GM23338 (cell line): ENCODE data around the gene CRYBG3. TPM values are rescaled to one million over a fixed set of nuclear protein-coding genes. Genes with fewer than 3 reads are reported as not detected.
A peak's percentile ranks its signal among the peaks of the same experiment; 100 is the strongest.

Source experiments
- ATAC-seq: fragments of 200-7000 bp; cut with Tn5 transposase; 3 replicates; pipeline ENCODE4 v1.9.1; 2020
- DNase-seq: peaks from one replicate; pipeline ENCODE4 v3.0.0-alpha.2; 2015; ENCODE audit warnings: low spot score
- H2AFZ ChIP-seq: fragments of 200-600 bp; sonication (generic); 2 replicates; pipeline ENCODE4 v1.8.0; 2016; ENCODE audit warnings: antibody characterized with exemption, mild to moderate bottlenecking, moderate library complexity
- H3F3A ChIP-seq: fragments of 200-600 bp; sonication (generic); replicated peaks from 2 replicates; pipeline ENCODE4 v1.8.0; 2017; ENCODE audit warnings: antibody characterized with exemption, mixed run types, low read depth
- H3K27ac ChIP-seq: fragments of 200-600 bp; sonication (generic); 2 replicates; pipeline ENCODE4 v1.6.1; 2016; ENCODE audit warnings: low read depth
- H3K27me3 ChIP-seq: fragments of 200-600 bp; sonication (generic); 2 replicates; pipeline ENCODE4 v1.8.0; 2016; ENCODE audit warnings: mild to moderate bottlenecking, mixed run types, moderate library complexity; ENCODE audit not compliant: insufficient read depth
- H3K36me3 ChIP-seq: fragments of 200-600 bp; sonication (generic); 2 replicates; pipeline ENCODE4 v1.8.0; 2016; ENCODE audit warnings: mild to moderate bottlenecking; ENCODE audit not compliant: insufficient read depth
- H3K4me1 ChIP-seq: fragments of 200-600 bp; sonication (generic); 2 replicates; pipeline ENCODE4 v1.8.0; 2016; ENCODE audit warnings: mild to moderate bottlenecking, moderate library complexity; ENCODE audit not compliant: insufficient read depth
- H3K4me2 ChIP-seq: fragments of 200-600 bp; sonication (generic); 2 replicates; pipeline ENCODE4 v1.7.1; 2017; ENCODE audit warnings: mixed run types
- H3K4me3 ChIP-seq: fragments of 200-600 bp; sonication (generic); 2 replicates; pipeline ENCODE4 v1.6.1; 2016; ENCODE audit warnings: mixed run types
- H3K79me2 ChIP-seq: fragments of 200-600 bp; sonication (generic); replicated peaks from 2 replicates; pipeline ENCODE4 v1.8.0; 2017; ENCODE audit warnings: mild to moderate bottlenecking; ENCODE audit not compliant: insufficient read depth
- H3K9me2 ChIP-seq: fragments of 200-600 bp; sonication (generic); 2 replicates; pipeline ENCODE4 v1.8.0; 2017; ENCODE audit not compliant: insufficient read depth
- H4K20me1 ChIP-seq: fragments of 200-600 bp; sonication (generic); replicated peaks from 2 replicates; pipeline ENCODE4 v1.8.0; 2017; ENCODE audit warnings: mild to moderate bottlenecking; ENCODE audit not compliant: insufficient read depth
- H3K27ac Mint-ChIP-seq: 2 replicates; pipeline ENCODE4 v1.8.0; 2020; ENCODE audit warnings: inconsistent platforms, mild to moderate bottlenecking, moderate library complexity, mixed read lengths
- H3K27me3 Mint-ChIP-seq: 3 replicates; pipeline ENCODE4 v1.8.0; 2022; ENCODE audit warnings: low read depth, mild to moderate bottlenecking, moderate library complexity, mixed read lengths, inconsistent platforms; ENCODE audit not compliant: insufficient read depth, poor library complexity
- H3K36me3 Mint-ChIP-seq: 3 replicates; pipeline ENCODE4 v1.8.0; 2021; ENCODE audit warnings: low read depth, mild to moderate bottlenecking, inconsistent platforms, moderate library complexity, mixed read lengths
- H3K4me1 Mint-ChIP-seq: 3 replicates; pipeline ENCODE4 v1.8.0; 2020; ENCODE audit warnings: mild to moderate bottlenecking, inconsistent platforms, mixed read lengths
- H3K4me3 Mint-ChIP-seq: 3 replicates; pipeline ENCODE4 v1.8.0; 2021; ENCODE audit warnings: moderate library complexity, mild to moderate bottlenecking, inconsistent platforms, mixed read lengths
- H3K9me3 Mint-ChIP-seq: 3 replicates; pipeline ENCODE4 v1.8.0; 2020; ENCODE audit warnings: moderate library complexity, mild to moderate bottlenecking, inconsistent platforms, mixed read lengths
- EZH2 ChIP-seq: fragments of 200-600 bp; sonication (generic); IDR thresholded peaks from one replicate; pipeline ENCODE4 v1.8.0; 2017; ENCODE audit warnings: antibody characterized with exemption, mild to moderate bottlenecking, low read depth; ENCODE audit not compliant: unreplicated experiment
- JUNB ChIP-seq: IDR thresholded peaks from one replicate; pipeline ENCODE4 v1.6.1; 2016; ENCODE audit warnings: antibody characterized with exemption; ENCODE audit not compliant: unreplicated experiment
- STAT1 ChIP-seq: IDR thresholded peaks from one replicate; pipeline ENCODE4 v1.6.1; 2016; ENCODE audit warnings: antibody characterized with exemption; ENCODE audit not compliant: unreplicated experiment
- ZNF114 ChIP-seq: fragments of 250-450 bp; sonication (Bioruptor Pico); IDR thresholded peaks from 2 replicates; pipeline ENCODE4 v1.5.0; 2020; ENCODE audit warnings: mild to moderate bottlenecking, moderate library complexity
- ZNF331 ChIP-seq: fragments of 250-450 bp; sonication (Bioruptor Pico); IDR thresholded peaks from 2 replicates; pipeline ENCODE4 v1.5.0; 2020; ENCODE audit warnings: low read depth, mild to moderate bottlenecking, moderate library complexity
- polyA plus RNA-seq: library from polyadenylated mRNA; unstranded; fragments of >200 nt; fragmentation: Nextera tagmentation; extraction: Ambion mirVana; gene quantifications from 2 replicates; pipeline ENCODE4 v1.2.1, GENCODE V29; 2016
- total RNA-seq: library from RNA; depleted of rRNA; stranded (reverse); fragments of >200 nt; shearing (Covaris generic); gene quantifications from 2 replicates; pipeline ENCODE4 v1.2.3, GENCODE V29; 2014
- TF ChIP-seq, protein P1 (sequence below): IDR thresholded peaks from one replicate; pipeline ENCODE4 v1.6.1; 2018; ENCODE audit warnings: antibody characterized with exemption; ENCODE audit not compliant: unreplicated experiment
- TF ChIP-seq, protein P2 (sequence below): IDR thresholded peaks from 2 replicates; pipeline ENCODE4 v1.6.1; 2016; ENCODE audit warnings: antibody characterized with exemption
- TF ChIP-seq, protein P3 (sequence below), 2 experiments: fragments of 200-600 bp in 1 of 2; sonication (generic) in 1 of 2; conservative IDR thresholded peaks; 2 replicates each; pipeline versions ENCODE4 v1.5.1 to v1.6.1; 2016 to 2017; ENCODE audit warnings: antibody characterized with exemption in 2 of 2, low read depth in 2 of 2, mild to moderate bottlenecking in 2 of 2, moderate library complexity in 1 of 2

CRYBG3 gene
- total and polyA plus RNA-seq, 2 experiments from 2014 or later = 2.3 to 8.9 TPM

DNA sequence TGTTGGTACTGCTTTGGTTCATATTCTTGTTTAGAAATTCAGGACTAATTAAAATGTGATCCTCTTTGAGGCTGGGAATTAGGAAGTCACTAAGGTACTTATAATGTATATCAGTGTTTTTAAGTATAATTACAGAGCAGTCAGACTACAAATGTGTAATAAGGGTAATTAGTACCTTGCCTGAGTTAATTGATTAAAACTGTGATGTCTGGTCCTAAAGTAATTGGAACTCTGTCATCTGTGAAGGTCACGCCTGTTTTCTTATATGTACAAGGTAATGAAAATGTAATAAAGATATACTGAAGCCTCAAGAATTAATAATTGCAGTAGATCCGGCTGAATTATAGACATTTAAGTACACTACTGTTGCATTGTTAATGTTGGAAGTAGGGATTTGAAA lies 117.6 kb downstream of the CRYBG3 start (continued):
- TF ChIP-seq, protein P1, sequence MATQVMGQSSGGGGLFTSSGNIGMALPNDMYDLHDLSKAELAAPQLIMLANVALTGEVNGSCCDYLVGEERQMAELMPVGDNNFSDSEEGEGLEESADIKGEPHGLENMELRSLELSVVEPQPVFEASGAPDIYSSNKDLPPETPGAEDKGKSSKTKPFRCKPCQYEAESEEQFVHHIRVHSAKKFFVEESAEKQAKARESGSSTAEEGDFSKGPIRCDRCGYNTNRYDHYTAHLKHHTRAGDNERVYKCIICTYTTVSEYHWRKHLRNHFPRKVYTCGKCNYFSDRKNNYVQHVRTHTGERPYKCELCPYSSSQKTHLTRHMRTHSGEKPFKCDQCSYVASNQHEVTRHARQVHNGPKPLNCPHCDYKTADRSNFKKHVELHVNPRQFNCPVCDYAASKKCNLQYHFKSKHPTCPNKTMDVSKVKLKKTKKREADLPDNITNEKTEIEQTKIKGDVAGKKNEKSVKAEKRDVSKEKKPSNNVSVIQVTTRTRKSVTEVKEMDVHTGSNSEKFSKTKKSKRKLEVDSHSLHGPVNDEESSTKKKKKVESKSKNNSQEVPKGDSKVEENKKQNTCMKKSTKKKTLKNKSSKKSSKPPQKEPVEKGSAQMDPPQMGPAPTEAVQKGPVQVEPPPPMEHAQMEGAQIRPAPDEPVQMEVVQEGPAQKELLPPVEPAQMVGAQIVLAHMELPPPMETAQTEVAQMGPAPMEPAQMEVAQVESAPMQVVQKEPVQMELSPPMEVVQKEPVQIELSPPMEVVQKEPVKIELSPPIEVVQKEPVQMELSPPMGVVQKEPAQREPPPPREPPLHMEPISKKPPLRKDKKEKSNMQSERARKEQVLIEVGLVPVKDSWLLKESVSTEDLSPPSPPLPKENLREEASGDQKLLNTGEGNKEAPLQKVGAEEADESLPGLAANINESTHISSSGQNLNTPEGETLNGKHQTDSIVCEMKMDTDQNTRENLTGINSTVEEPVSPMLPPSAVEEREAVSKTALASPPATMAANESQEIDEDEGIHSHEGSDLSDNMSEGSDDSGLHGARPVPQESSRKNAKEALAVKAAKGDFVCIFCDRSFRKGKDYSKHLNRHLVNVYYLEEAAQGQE = no peak
- TF ChIP-seq ZNF331 (CRISPR knock-in tag) = no peak
- TF ChIP-seq, protein P2, sequence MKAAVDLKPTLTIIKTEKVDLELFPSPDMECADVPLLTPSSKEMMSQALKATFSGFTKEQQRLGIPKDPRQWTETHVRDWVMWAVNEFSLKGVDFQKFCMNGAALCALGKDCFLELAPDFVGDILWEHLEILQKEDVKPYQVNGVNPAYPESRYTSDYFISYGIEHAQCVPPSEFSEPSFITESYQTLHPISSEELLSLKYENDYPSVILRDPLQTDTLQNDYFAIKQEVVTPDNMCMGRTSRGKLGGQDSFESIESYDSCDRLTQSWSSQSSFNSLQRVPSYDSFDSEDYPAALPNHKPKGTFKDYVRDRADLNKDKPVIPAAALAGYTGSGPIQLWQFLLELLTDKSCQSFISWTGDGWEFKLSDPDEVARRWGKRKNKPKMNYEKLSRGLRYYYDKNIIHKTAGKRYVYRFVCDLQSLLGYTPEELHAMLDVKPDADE = no peak
- TF ChIP-seq STAT1 = no peak
- no peak for TF ChIP-seq JUNB
- no peak for TF ChIP-seq ZNF114

DNA sequence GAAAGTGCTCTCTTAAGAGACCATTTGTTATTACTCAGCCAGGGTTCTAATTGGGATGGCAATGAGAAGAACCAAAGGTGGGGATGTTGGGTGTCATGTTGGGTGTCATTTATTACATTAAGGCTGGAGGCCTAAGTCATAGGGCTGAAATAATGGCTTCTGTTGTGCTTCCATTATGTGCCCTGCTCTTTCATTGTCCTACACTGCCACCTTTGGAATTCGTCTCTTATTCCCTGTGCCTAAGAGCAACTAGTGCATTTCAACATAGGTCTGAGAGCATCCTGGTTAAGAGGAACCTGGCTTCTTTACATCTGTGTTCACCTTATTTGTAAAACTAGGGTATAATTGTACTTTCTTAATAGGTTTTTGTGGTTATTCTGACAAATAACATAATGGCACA lies 118.2 kb downstream of the CRYBG3 start:
- Histone ChIP-seq H4K20me1 (no peaks in the 10 kb centered on the region), H3K27ac (no peak overlapping the region), H3K27me3 (no peaks in the 10 kb centered on the region), H3K36me3 (peaks cover 5% of the 10 kb centered on the region; the same call in 1 of the 2 replicates), H3K79me2 (no peaks in the 10 kb centered on the region), H3K4me2 (no peak overlapping the region), H3K9me2 (no peaks in the 10 kb centered on the region), H2AFZ (no peak overlapping the region), H3K4me1 (no peaks in the 10 kb centered on the region), H3F3A (no peaks in the 10 kb centered on the region), H3K4me3 (no peak overlapping the region)
- Mint-ChIP-seq H3K4me1 (no peaks in the 10 kb centered on the region), H3K4me3 (no peak overlapping the region), H3K27ac (no peak overlapping the region), H3K27me3 (no peaks in the 10 kb centered on the region), H3K36me3 (peaks cover 11% of the 10 kb centered on the region; the same call in 2 of the 3 replicates), H3K9me3 (no peaks in the 10 kb centered on the region; the same call in 2 of the 3 replicates)
- ATAC-seq = peak; percentile 74
- TF ChIP-seq, protein P3, sequence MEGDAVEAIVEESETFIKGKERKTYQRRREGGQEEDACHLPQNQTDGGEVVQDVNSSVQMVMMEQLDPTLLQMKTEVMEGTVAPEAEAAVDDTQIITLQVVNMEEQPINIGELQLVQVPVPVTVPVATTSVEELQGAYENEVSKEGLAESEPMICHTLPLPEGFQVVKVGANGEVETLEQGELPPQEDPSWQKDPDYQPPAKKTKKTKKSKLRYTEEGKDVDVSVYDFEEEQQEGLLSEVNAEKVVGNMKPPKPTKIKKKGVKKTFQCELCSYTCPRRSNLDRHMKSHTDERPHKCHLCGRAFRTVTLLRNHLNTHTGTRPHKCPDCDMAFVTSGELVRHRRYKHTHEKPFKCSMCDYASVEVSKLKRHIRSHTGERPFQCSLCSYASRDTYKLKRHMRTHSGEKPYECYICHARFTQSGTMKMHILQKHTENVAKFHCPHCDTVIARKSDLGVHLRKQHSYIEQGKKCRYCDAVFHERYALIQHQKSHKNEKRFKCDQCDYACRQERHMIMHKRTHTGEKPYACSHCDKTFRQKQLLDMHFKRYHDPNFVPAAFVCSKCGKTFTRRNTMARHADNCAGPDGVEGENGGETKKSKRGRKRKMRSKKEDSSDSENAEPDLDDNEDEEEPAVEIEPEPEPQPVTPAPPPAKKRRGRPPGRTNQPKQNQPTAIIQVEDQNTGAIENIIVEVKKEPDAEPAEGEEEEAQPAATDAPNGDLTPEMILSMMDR (conservative IDR thresholded peaks at IDR 0.05; ENCODE audit: low read depth in 2 of 2) = peak; percentile 45 to 70
- no peak for TF ChIP-seq EZH2
- peak; percentile 45 for DNase-seq
